NOMO-1 (cell line): Measurements from ENCODE around the gene RWDD4.

Experiments
- DNase-seq, 2 experiments: peaks; one replicate each; lab custom pipeline; 2025; ENCODE audit not compliant: unreplicated experiment in 2 of 2; lab: John Stamatoyannopoulos, UW

RWDD4 gene

GRCh38 chr4:183602557-183603027, 56.4 kb downstream of the RWDD4 start:
- DNase-seq: no peak

- no peak for DNase-seq
Observed at GRCh38 chr4:183601381-183601780, 57.6 kb downstream of the RWDD4 start.

- DNase-seq: peak in 1 of 2 experiments; percentile 15
Observed at GRCh38 chr4:183600189-183600685, 58.7 kb downstream of the RWDD4 start.

GRCh38 chr4:183599690-183600089, 59.3 kb downstream of the RWDD4 start:
- DNase-seq: peak in 1 of 2 experiments; percentile 19

- DNase-seq: no peak
Observed at GRCh38 chr4:183599284-183599683, 59.7 kb downstream of the RWDD4 start.

GRCh38 chr4:183596067-183596757, 62.8 kb downstream of the RWDD4 start:
- DNase-seq: no peak

- DNase-seq: no peak
Observed at GRCh38 chr4:183594823-183595222, 64.2 kb downstream of the RWDD4 start.

GRCh38 chr4:183591301-183591700, 67.7 kb downstream of the RWDD4 start:
- no peak for DNase-seq
